ENCODE results near the gene HOXA6. TPM values are rescaled to one million over a fixed set of nuclear protein-coding genes. Genes with fewer than 3 reads are reported as not detected.

HOXA6 gene
- total RNA-seq, 1 donor from 2014 or later = not detected

- H3K9me3 ChIP-seq (ENCODE audit: low read depth) = no peaks in the 10 kb centered on the region
- Mint-ChIP-seq H3K4me3 (peak overlapping the region; percentile 12), H3K36me3 (no peaks in the 10 kb centered on the region), H3K4me1 (no peaks in the 10 kb centered on the region), H3K9me3 (peaks cover 4% of the 10 kb centered on the region), H3K27me3 (ENCODE audit: insufficient read depth, low read depth) (peaks cover 97% of the 10 kb centered on the region), H3K27ac (no peak overlapping the region)
- no peaks in the 10 kb centered on the region for H3K36me3 ChIP-seq
- H3K27ac ChIP-seq = no peak overlapping the region
- H3K4me3 ChIP-seq = no peak overlapping the region
- no peak overlapping the region for H2AFZ ChIP-seq (replicated peaks)
- peaks cover 100% of the 10 kb centered on the region for H4K20me1 ChIP-seq (ENCODE audit: low read depth)
- H3K27me3 ChIP-seq = peaks cover 100% of the 10 kb centered on the region
- no peak overlapping the region for H3K4me2 ChIP-seq
- no peak overlapping the region for H3K9ac ChIP-seq
- peak; percentile 56 for DNase-seq (ENCODE audit: low spot score)
- peaks cover 33% of the 10 kb centered on the region for H3F3A ChIP-seq (ENCODE audit: low read depth)
- TF ChIP-seq CTCF (IDR thresholded peaks at IDR 0.05) = no peak
- TF ChIP-seq EZH2 (IDR thresholded peaks at IDR 0.05) = peak; percentile 100
- TF ChIP-seq EZH2phosphoT487 (IDR thresholded peaks at IDR 0.05) = peak; percentile 97
- no peaks in the 10 kb centered on the region for H3K79me2 ChIP-seq (ENCODE audit: low read depth)
- H3K4me1 ChIP-seq = no peaks in the 10 kb centered on the region
These were observed 43.9 kb downstream of the HOXA6 start for GRCh38 chr7:27103489-27104226.

GRCh38 chr7:27102581-27103442, 44.8 kb downstream of the HOXA6 start, which contains the start of gene HOXA2:
Gene HOXA2, minus strand, starts transcription at chr7:27102683. Its CDS starts 183 bp downstream, at chr7:27102500.
- peaks cover 100% of the 10 kb centered on the region for H4K20me1 ChIP-seq (ENCODE audit: low read depth)
- no peak within 1 kb of the TSS for H3K4me3 ChIP-seq

More at GRCh38 chr7:27102581-27103442, 44.8 kb downstream of the HOXA6 start, which contains the start of gene HOXA2:
- TF ChIP-seq CTCF (IDR thresholded peaks at IDR 0.05) = no peak
- peak; percentile 87 for TF ChIP-seq EZH2phosphoT487 (IDR thresholded peaks at IDR 0.05)
- H3K4me2 ChIP-seq = peak within 1 kb of the TSS; percentile 11
- H3F3A ChIP-seq (ENCODE audit: low read depth) = peaks cover 33% of the 10 kb centered on the region
- peaks cover 4% of the 10 kb centered on the region for H3K4me1 ChIP-seq
- no peaks in the 10 kb centered on the region for H3K9me3 ChIP-seq (ENCODE audit: low read depth)
- peak; percentile 49 for DNase-seq (ENCODE audit: low spot score)
- Mint-ChIP-seq H3K4me3 (peak within 1 kb of the TSS; percentile 67), H3K27ac (no peak within 1 kb of the TSS), H3K9me3 (peaks cover 4% of the 10 kb centered on the region), H3K27me3 (ENCODE audit: insufficient read depth, low read depth) (peaks cover 99% of the 10 kb centered on the region), H3K36me3 (no peaks in the 10 kb centered on the region), H3K4me1 (no peaks in the 10 kb centered on the region)
- H2AFZ ChIP-seq (replicated peaks) = no peak within 1 kb of the TSS
- H3K9ac ChIP-seq = no peak within 1 kb of the TSS
- H3K79me2 ChIP-seq (ENCODE audit: low read depth) = no peaks in the 10 kb centered on the region
- no peak within 1 kb of the TSS for H3K27ac ChIP-seq
- peaks cover 100% of the 10 kb centered on the region for H3K27me3 ChIP-seq
- H3K36me3 ChIP-seq = no peaks in the 10 kb centered on the region

Measured in neural progenitor cell (in vitro differentiated cells).